ENCODE measurements around the gene EVA1A.

Gene EVA1A

DNA sequence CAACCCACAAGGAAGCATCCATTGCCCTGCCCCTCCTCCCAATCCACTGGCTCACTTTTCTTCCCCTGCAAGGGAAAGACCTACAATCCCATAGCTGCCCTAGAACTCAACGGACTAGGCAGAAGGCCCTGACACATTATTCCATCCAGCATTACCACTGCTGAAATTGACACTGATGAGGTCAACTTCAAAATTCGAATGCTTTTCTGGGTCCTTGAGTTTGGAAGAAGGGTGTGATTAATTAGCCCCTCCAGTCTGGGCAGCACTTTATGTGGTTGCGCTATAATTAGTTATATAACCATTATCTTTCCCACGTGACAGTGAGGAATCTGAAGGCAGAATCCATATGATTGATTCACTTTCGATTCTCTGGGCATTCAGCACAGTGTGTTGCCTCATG, 55.7 kb downstream of the EVA1A start:
- Histone ChIP-seq H3K9me3 (ENCODE audit: insufficient read depth, low read depth, low read length) (peaks cover 9% of the 10 kb centered on the region), H3K27ac (ENCODE audit: low read depth, low read length) (no peak overlapping the region), H3K36me3 (ENCODE audit: insufficient read depth, low read length) (no peaks in the 10 kb centered on the region), H3K4me3 (ENCODE audit: low read length) (no peak overlapping the region), H3K9ac (ENCODE audit: low read depth, low read length) (no peak overlapping the region), H3K4me1 (ENCODE audit: insufficient read depth, low read length) (no peaks in the 10 kb centered on the region), H3K27me3 (ENCODE audit: insufficient read depth, low read length) (no peaks in the 10 kb centered on the region)
- WGBS = 95% methylated on average over 5 of the region's 5 CpGs

DNA sequence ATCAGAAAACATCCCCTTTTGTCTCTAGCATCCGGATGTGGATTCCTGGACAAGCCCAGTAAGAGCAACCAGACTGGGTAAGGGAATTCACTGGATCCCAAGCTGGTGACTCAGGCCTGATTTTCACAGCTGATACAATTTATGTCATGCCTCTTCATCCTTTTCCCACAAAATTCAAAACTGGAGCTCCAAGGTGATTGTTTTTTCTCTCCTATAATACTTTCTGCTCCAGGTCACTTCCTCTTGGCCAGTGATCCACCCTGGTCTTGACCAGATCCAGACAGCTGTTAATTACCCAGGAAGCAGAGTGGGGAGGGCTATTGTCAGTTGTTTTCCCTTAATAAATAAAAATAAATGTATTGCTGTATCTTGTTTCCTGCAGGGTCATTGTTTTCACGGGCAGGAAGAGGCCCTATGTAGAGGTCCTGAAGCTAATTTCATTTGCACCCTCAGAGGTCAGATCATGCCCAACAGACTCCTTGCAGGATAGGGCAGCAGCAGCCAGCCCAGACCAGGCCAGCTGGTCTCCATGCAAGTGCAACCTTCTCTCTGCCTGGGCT, 57.6 kb downstream of the EVA1A start:
- Histone ChIP-seq H3K9ac (ENCODE audit: low read depth, low read length) (no peak overlapping the region), H3K27ac (ENCODE audit: low read depth, low read length) (no peak overlapping the region), H3K27me3 (ENCODE audit: insufficient read depth, low read length) (no peaks in the 10 kb centered on the region), H3K4me1 (ENCODE audit: insufficient read depth, low read length) (no peaks in the 10 kb centered on the region), H3K36me3 (ENCODE audit: insufficient read depth, low read length) (no peaks in the 10 kb centered on the region), H3K4me3 (ENCODE audit: low read length) (no peak overlapping the region), H3K9me3 (ENCODE audit: insufficient read depth, low read depth, low read length) (no peaks in the 10 kb centered on the region)
- 76% methylated on average over 2 of the region's 2 CpGs for WGBS

DNA sequence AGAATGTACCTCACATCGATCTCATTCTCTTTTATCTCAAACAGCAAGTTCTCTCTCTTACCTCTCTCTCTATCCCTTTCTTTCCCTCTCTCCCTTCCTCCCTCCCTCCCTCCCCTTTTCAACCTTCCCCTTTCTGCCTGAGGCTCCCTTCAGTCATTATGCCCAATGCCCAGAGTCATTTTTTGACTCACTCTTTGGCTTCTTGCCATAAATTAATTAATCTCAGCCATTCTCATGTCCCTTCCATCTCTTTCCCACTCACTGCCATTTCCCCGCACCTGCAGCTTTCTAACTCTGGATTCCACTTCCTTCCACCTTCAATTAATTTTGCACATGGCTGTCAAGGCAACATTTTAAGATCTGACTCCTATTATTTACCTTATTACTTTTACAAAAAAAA, 60.1 kb downstream of the EVA1A start:
- WGBS = 92% methylated on average over 2 of the region's 2 CpGs
- Histone ChIP-seq H3K4me3 (ENCODE audit: low read length) (no peak overlapping the region), H3K9ac (ENCODE audit: low read depth, low read length) (no peak overlapping the region)

DNA sequence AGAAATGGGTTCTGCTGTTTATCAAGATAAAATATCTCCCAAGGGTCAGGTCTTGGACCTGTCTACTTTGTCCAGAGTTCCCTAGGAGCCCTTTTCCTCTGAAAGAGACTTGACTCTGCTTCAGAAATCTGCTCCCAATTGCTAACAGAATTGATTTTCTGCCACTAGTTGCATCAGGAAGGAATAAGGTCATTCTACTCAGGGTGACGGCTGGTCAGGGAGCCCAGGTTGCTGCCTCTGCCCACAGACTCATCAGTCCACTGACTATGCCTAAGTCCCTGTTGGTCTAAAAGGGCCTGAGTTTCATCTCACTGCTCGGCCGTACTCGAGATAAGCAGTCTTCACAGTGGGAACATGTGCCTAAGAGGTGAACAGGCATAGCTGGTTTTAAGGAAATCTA, 61.2 kb downstream of the EVA1A start:
- Histone ChIP-seq H3K27me3 (ENCODE audit: insufficient read depth, low read length) (no peaks in the 10 kb centered on the region), H3K27ac (ENCODE audit: low read depth, low read length) (no peak overlapping the region), H3K9ac (ENCODE audit: low read depth, low read length) (no peak overlapping the region), H3K36me3 (ENCODE audit: insufficient read depth, low read length) (no peaks in the 10 kb centered on the region), H3K4me3 (ENCODE audit: low read length) (no peak overlapping the region), H3K4me1 (ENCODE audit: insufficient read depth, low read length) (no peaks in the 10 kb centered on the region), H3K9me3 (ENCODE audit: insufficient read depth, low read depth, low read length) (no peaks in the 10 kb centered on the region)
- WGBS = 93% methylated on average over 4 of the region's 4 CpGs

More for the DNA sequence above, 60.1 kb downstream of the EVA1A start:
- no peaks in the 10 kb centered on the region for H3K36me3 ChIP-seq (ENCODE audit: insufficient read depth, low read length)
- H3K9me3 ChIP-seq (ENCODE audit: insufficient read depth, low read depth, low read length) = no peaks in the 10 kb centered on the region
- H3K27ac ChIP-seq (ENCODE audit: low read depth, low read length) = no peak overlapping the region
- H3K4me1 ChIP-seq (ENCODE audit: insufficient read depth, low read length) = no peaks in the 10 kb centered on the region
- no peaks in the 10 kb centered on the region for H3K27me3 ChIP-seq (ENCODE audit: insufficient read depth, low read length)

DNA sequence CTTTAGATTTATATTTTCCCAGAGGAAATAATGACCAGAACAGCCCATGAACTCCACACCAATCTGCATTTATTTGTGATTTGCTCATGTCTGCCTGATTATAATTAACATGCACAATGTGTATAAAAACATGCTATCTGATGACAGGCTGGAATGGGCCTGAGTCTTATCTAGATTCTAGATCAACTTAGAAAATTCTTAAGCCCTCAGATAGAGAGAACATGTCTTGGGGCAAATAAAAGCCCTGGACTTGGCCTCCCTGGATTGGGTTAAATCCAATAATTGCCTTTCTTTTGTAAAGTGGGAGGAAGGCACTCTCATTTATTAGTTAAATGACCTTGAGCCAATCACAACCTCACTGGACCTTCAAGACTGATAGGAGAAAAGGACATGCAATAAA, 61.8 kb downstream of the EVA1A start:
- no peak overlapping the region for H3K4me3 ChIP-seq (ENCODE audit: low read length)
- no peaks in the 10 kb centered on the region for H3K9me3 ChIP-seq (ENCODE audit: insufficient read depth, low read depth, low read length)
- H3K4me1 ChIP-seq (ENCODE audit: insufficient read depth, low read length) = no peaks in the 10 kb centered on the region
- H3K27me3 ChIP-seq (ENCODE audit: insufficient read depth, low read length) = no peaks in the 10 kb centered on the region
- H3K36me3 ChIP-seq (ENCODE audit: insufficient read depth, low read length) = no peaks in the 10 kb centered on the region
- no peak overlapping the region for H3K9ac ChIP-seq (ENCODE audit: low read depth, low read length)
- H3K27ac ChIP-seq (ENCODE audit: low read depth, low read length) = no peak overlapping the region

DNA sequence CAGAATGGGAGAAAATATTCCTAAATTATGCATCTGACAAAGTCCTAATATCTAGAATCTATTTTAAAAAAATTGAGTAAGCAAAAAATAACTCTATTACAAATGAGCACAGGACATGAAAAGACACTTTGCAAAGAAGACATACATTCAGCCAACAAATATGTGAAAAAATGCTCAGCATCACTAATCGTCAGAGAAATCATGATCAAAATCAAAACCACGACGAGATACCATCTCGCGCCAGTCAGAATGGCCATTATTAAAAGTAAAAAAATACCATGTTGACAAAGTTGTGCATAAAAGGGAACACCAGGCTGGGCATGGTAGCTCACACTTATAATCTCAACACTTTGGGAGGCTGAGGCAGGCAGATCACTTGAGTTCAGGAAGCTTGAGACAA, 63.5 kb downstream of the EVA1A start:
- no peaks in the 10 kb centered on the region for H3K9me3 ChIP-seq (ENCODE audit: insufficient read depth, low read depth, low read length)
- 78% methylated on average over 5 of the region's 5 CpGs for WGBS
- H3K27ac ChIP-seq (ENCODE audit: low read depth, low read length) = no peak overlapping the region
- no peak overlapping the region for H3K4me3 ChIP-seq (ENCODE audit: low read length)
- H3K36me3 ChIP-seq (ENCODE audit: insufficient read depth, low read length) = no peaks in the 10 kb centered on the region
- no peaks in the 10 kb centered on the region for H3K4me1 ChIP-seq (ENCODE audit: insufficient read depth, low read length)
- H3K27me3 ChIP-seq (ENCODE audit: insufficient read depth, low read length) = no peaks in the 10 kb centered on the region
- H3K9ac ChIP-seq (ENCODE audit: low read depth, low read length) = no peak overlapping the region

DNA sequence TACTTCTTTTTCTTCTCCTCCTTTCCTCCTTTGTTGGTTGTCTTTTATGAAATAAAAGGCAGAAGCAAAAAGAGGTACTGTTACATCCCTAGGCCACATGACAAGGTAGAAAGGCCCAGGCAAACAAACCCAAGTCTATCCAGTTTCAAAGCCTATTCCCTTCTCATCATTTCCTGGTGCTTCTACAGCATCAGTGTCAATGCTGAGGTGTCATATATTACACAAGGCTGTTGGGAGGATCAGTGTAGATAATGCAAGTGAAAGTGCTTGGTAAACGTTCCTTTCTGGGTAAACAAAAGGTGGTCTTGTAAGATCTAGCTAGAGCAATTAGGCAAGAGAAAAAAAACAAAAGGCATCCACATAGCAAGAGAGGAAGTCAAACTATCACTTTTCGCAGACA, 64.9 kb downstream of the EVA1A start:
- Histone ChIP-seq H3K9me3 (ENCODE audit: insufficient read depth, low read depth, low read length) (no peaks in the 10 kb centered on the region), H3K4me3 (ENCODE audit: low read length) (no peak overlapping the region), H3K4me1 (ENCODE audit: insufficient read depth, low read length) (no peaks in the 10 kb centered on the region), H3K27ac (ENCODE audit: low read depth, low read length) (no peak overlapping the region), H3K9ac (ENCODE audit: low read depth, low read length) (no peak overlapping the region), H3K36me3 (ENCODE audit: insufficient read depth, low read length) (no peaks in the 10 kb centered on the region), H3K27me3 (ENCODE audit: insufficient read depth, low read length) (no peaks in the 10 kb centered on the region)
- 73% methylated on average over 2 of the region's 2 CpGs for WGBS

DNA sequence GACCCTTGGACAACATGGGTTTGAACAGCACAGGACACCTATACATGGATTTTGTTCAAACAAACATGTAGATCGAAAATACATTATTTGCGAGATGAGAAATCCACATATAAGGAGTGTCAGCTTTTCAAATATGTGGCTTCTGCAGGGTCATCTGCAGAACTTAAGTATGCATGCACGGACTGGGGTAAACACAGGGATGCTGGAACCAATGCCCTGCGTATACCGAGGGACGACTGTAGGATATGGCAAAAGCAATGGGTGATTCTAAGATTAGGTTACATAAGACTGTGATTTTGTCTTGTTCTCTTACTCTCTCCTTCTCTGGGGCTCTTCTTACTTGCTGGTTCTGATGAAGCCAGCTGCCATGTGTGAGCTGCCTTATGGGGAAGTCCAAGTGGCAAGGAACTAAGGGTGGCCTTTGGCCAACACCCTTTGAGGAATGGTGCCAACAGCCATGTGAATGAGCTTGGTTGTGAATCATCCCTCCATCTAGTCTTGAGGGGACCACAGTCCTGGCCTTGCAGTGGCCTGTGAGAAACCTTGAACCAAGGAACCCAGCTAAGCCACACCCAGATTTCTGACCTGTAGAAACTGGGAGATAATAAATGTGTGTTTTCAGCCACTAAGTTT, 66.5 kb downstream of the EVA1A start:
- 97% methylated on average over 6 of the region's 6 CpGs for WGBS
- Histone ChIP-seq H3K27me3 (ENCODE audit: insufficient read depth, low read length) (no peaks in the 10 kb centered on the region), H3K36me3 (ENCODE audit: insufficient read depth, low read length) (no peaks in the 10 kb centered on the region)

DNA sequence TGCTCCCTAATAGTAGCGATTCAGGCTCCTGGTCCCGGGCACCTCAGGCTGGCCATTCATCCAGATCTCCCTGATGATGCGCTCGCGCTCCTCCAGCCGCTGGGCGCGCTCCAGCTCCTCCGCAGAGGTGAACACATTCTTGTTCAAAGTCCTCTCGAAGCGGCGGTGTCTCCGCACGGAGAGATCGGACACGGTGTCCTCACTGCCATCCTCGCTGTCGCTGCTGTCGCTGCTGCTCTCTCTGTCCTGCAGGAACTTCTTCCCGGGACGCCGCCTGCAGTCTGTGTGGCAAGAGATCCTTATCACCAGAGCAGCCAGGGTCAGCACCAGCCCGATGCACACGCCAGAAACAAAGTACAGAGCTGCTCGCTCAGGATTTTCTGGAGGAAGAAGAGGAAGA, 67.5 kb downstream of the EVA1A start:
- WGBS = 94% methylated on average over 25 of the region's 25 CpGs
- Histone ChIP-seq H3K4me1 (ENCODE audit: insufficient read depth, low read length) (no peaks in the 10 kb centered on the region), H3K9ac (ENCODE audit: low read depth, low read length) (no peak overlapping the region), H3K27ac (ENCODE audit: low read depth, low read length) (no peak overlapping the region), H3K4me3 (ENCODE audit: low read length) (no peak overlapping the region), H3K9me3 (ENCODE audit: insufficient read depth, low read depth, low read length) (no peaks in the 10 kb centered on the region), H3K27me3 (ENCODE audit: insufficient read depth, low read length) (no peaks in the 10 kb centered on the region), H3K36me3 (ENCODE audit: insufficient read depth, low read length) (no peaks in the 10 kb centered on the region)

More for the DNA sequence above, 66.5 kb downstream of the EVA1A start:
- Histone ChIP-seq H3K4me1 (ENCODE audit: insufficient read depth, low read length) (no peaks in the 10 kb centered on the region), H3K27ac (ENCODE audit: low read depth, low read length) (no peak overlapping the region), H3K9me3 (ENCODE audit: insufficient read depth, low read depth, low read length) (no peaks in the 10 kb centered on the region), H3K9ac (ENCODE audit: low read depth, low read length) (no peak overlapping the region), H3K4me3 (ENCODE audit: low read length) (no peak overlapping the region)

DNA sequence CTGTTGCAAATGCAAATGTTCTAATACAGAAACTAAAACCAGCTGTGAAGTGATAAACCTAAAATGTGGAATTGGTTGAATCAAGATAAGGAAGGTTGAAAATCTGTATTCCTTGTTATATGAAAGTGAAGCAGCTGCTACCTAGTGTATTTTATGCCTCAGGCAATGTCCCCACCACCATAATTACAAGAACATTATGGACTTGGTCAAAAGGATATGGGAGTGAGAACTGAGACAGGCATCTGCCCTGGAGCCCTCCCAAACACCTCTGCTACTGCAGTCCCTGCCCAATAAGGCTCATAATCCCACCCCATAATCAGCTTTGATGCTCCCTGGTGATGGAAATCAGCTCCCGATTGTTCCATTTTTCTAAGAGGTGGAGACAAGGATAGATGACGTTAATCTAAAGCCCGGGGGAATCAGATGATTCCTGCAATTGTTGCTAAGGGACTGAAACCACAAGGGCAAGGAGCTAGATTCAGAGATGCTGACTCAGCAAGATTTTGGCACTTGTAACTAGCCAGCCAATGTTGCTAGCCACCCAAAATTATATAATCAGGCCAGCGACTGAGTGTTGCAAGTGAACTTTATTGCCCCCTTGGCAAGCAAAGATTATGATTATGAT, 69.5 kb downstream of the EVA1A start:
- no peak overlapping the region for H3K27ac ChIP-seq (ENCODE audit: low read depth, low read length)

DNA sequence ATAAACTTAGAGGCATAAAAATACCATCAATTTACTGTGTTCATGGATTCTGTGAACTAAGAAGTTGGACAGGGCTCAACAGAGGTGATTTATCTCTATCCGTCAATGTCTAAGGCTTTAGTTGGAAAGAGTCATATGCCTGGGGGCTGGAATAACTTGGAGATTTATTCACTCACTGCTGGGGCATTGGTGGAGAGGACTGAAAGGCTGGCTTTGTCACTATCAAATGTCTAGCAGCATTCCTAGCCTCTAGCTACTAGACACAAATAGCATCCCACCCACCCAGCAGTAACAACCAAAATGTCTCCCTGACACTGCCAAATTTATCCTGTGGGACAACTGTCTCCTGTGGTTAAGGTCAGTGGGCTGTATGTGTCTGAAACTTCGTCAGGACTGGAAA, 71.0 kb downstream of the EVA1A start:
- no peaks in the 10 kb centered on the region for H3K9me3 ChIP-seq (ENCODE audit: insufficient read depth, low read depth, low read length)
- WGBS = 96% methylated on average over 2 of the region's 2 CpGs
- H3K4me1 ChIP-seq (ENCODE audit: insufficient read depth, low read length) = no peaks in the 10 kb centered on the region
- H3K27ac ChIP-seq (ENCODE audit: low read depth, low read length) = no peak overlapping the region
- no peak overlapping the region for H3K4me3 ChIP-seq (ENCODE audit: low read length)
- no peaks in the 10 kb centered on the region for H3K27me3 ChIP-seq (ENCODE audit: insufficient read depth, low read length)
- no peak overlapping the region for H3K9ac ChIP-seq (ENCODE audit: low read depth, low read length)
- no peaks in the 10 kb centered on the region for H3K36me3 ChIP-seq (ENCODE audit: insufficient read depth, low read length)

More for the DNA sequence above, 69.5 kb downstream of the EVA1A start:
- no peaks in the 10 kb centered on the region for H3K27me3 ChIP-seq (ENCODE audit: insufficient read depth, low read length)
- H3K9ac ChIP-seq (ENCODE audit: low read depth, low read length) = no peak overlapping the region
- H3K4me3 ChIP-seq (ENCODE audit: low read length) = no peak overlapping the region
- no peaks in the 10 kb centered on the region for H3K36me3 ChIP-seq (ENCODE audit: insufficient read depth, low read length)
- H3K9me3 ChIP-seq (ENCODE audit: insufficient read depth, low read depth, low read length) = no peaks in the 10 kb centered on the region
- no peaks in the 10 kb centered on the region for H3K4me1 ChIP-seq (ENCODE audit: insufficient read depth, low read length)
- 91% methylated on average over 4 of the region's 4 CpGs for WGBS

All from HUES64 (cell line).